HG02970 (cell line): ENCODE measurements around the gene FOXJ1.

ENCODE experiments used
- ATAC-seq: cut with Tn5 transposase; IDR thresholded peaks from one replicate; pipeline ENCODE4 v1.9.1; 2021; ENCODE audit warnings: mild to moderate bottlenecking, moderate library complexity, moderate number of reproducible peaks; ENCODE audit not compliant: unreplicated experiment, low FRiP score

Gene FOXJ1

DNA sequence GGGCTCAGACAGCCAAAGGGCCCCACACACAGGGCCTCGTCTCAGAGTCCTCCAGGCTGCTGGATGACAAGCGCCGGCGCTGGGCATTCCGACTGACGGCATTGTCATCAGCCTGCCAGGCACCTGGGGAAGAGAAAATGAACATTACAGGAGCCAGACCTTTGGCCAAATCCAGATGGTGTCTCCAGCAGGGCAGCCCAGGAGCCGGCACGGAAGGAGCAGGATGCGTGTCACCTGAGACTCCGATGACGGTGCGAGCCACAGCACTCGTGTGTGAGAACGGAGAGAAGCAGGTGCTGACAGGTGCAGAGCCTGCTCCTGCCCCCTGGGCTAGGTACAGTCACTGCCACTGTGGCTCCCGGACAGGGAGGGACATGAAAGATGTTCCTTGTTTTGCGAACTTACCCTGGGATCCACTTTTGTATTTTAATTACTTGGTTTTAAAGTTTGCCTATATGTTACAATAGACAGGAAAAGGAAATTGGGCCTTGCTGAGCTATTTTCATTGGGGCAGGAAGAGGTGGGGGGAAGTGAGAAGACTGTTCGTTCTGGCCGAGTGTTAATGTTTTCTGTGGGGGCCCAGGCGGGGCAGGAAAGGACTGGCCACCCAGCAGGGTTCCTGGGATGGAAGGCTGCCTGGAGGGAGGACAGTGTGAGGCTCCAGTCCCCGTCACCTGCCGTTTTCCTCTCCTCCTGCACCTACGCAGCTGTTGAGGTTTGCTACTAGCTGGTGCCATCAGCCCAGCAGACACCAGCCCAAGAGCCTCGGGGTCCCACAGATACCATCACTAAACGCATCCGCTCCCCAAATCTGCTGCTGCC is 4.4 kb upstream of the FOXJ1 start:
- ATAC-seq: no peak

DNA sequence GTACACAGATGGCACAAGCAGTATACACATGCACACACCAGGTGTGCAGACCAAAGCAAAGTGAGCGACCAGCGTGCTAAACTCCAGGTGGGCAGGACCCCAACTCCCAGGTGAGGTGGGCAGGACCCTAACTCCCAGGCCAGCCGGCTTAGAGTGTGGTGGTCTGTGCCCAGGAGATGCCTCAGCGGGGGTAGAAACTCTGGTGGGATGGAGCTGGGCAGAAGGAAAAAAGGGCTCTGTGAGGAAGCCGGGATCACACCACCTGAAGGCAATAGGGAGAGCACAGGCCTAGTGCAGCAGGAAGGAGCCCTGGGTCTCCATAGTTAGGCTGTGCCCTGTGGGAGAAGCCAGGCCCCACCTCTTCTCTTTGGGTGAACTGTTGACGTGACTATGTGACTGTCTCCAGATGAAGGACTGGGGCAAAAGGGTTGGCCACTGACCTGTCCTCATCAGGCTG is 1.6 kb upstream of the FOXJ1 start:
- ATAC-seq: no peak

DNA sequence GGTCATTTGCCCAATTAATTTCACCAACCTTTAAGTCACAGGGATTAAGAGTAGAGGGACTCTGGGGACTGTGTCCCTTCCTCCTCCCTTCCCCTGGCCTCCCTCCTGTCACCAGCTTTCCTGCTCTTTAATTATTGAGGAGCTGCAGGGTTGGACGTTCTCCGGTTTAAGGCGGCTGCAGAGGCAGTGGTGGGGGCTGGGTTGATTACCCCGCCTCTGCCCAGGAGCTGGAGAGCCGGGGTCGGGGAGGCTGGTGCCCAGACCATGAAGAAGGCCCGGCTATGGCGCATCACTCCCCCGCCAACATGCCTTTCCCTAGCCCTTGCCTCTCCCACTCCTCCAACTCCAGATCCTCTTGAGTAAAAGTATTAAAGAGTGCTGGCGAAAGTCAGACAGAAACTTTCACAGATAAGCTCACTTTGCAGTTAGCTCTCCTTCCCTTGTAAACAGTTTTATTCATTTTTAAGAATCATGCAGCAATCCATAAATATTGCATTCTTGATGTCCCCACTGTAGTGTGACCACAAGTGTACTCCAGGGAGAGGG is 1.1 kb upstream of the FOXJ1 start:
- ATAC-seq: no peak

DNA sequence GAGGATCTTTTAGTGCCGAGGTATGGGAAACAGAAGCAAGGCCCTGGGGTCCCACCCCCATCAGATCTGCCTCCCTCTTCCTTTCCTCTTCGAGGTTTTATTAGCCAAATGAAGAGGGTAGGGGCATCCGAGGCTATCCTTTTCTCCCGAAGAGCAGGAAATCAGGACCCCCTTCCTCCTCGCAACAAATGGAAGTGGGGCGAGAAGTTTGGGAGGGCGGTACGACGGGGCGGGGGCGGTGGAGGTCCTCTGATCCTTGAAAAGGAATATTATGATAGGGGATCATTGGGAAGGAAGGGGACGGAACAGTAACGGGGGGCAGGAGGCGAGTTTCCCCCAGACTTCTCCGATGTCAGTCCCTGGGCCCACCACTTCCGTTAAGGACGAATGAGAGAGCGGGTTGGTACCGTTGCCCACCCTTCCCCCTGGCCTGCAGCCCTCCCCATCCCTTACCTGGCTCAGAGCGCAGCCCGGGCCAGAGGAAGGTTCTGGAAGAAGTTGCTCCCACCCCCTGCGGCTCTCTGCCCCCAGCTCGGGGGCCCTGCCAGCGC is 309 bp downstream of the FOXJ1 start:
- no peak for ATAC-seq

DNA sequence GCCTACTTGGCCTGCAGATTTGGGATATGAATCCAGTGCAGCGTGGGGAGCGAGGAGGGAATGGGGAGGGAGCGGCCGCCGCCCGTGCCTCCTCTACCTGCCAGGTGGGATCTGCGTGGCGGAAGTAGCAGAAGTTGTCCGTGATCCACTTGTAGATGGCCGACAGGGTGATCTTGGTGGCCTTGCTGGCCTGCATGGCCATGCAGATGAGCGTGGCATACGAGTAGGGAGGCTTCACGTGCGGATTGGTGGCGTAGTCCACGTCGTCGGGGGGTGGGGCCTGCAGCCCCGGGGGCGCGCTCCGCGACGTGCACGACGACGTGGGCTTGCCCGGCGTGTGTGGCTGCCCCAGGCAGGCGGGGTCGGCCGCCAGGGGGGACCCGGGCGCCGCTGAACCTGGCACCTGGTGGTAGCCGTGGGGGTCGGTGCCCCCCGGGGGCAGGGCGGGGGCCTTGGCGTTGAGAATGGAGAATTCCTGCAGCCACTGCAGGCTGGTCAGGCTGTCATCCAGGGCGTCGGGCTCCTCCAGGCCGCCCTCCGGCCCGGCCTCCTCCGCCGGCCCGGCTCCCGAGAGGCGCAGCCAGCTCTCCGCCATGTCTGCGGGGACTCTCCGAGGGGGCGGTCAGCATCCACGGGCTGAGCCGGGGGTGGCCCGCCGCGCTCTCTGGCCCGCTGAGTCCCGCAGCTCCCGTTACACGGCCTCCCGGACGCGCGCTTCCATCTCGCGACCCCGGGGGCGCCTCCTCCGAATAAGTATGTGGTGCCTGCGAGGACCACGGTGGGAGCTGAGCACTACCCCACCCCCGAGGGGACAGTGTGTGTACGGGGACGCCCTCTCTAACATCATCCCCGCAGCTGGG is 1.0 kb downstream of the FOXJ1 start:
- ATAC-seq: no peak

DNA sequence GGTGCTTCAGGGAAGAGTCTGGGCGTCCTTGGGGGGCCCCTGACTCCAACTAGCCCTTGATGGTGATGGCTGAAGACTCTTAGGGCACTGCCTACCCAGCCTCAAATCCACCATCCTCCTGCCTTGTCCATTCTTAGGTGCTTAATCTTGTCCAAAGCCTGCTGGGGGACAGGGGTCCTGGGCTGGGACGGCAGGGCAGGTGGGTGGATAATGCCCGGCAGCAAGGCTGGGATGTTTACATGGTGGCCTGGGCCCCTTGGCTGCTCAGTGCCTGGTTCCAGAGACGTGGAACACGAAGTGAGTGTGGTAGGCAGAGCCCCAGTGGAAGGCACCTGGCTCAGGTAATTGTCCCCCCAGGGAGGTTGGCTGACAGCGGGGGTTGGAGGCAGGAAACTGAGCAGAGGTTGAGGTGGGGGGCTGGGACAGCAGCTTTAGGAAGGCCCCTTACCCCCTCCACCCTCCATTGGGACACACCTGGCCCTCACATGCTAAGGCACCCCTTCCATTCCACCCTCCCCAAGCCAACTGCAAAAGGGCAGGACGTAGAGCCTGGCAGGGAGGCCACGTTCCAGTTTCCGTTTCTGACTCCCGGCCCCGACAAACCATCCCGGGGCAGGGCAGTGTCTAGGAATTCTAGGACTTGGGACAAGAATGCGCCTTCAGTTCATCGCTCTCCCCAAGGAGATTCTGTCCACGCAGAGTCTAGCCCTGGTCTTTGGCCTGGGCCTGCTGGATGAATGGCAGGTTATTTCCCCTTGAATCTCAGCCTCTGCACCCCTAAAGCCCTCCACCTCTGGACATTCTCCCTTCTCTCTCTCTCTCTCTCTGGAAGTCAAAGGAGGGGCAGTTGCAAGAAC is 1.9 kb downstream of the FOXJ1 start:
- no peak for ATAC-seq

DNA sequence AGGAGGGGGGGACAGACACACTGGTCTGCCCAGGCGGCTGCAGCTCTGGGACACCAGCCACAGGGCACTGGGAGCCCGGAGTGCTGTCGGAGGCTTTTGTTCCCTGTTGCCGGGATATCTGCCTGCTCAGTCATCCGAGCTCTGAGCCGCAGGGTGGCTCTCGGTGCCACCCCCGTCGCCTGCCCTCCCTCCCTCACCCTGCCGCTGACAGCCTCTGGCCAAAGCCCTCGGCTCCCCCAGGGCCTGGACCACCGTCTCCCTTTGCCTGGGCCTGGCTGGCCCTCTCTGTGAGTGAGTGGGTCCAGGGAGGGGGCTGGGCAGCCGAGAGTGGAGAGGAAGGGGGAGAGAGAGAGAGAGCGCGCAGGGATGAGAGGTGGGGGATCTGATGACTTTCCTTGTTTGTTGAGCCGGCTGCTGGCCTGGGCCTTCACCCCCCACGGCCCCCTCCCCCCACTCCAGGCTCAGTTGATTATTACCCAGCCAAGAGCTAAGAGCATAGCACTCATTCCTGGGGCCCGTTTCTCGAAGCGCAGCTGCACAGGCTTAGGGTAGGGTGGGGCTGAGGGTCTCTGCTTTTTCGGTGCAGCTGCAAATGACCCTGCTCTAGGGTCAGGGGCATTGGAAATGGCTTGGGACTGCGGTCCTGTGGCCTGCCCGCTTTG is 2.7 kb downstream of the FOXJ1 start:
- no peak for ATAC-seq

DNA sequence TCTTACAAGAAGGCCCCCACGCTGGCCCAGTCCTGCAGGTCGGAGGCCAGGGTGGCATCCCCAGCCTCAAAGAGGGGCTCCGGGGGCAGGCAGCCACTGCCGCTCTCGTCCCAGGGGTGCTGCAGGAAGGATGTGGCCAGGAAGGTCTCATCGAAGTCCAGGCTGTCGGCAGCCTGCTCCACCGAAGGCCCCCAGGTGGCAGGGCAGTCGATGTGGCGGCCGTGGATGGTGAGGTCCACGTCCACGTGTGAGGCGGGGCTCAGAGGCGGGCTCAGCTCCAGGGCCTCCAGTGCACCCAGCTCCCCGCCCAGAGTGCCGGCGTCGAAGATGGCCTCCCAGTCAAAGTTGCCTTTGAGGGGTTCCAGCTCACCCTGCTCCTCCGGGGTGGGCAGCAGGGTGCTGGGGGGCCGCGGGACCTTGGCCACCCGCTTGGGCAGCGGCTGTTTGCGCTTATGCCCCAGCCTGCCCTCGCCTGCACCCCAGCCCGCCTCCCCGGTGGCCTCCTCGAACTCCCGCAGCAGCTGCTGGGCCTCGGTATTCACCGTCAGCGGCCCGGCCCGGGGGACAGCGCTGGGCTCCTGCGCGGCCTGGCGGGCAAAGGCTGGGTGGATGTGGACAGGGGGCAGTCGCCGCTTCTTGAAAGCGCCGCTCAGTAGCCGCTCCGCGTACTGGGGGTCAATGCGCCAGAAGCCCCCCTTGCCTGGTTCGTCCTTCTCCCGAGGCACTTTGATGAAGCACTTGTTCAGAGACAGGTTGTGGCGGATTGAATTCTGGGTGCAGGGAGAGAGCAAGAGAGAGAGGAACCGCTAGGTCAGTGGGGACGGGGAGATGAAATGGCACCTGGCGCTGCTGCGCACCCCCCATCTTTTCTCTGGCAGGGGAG is 3.5 kb downstream of the FOXJ1 start:
- no peak for ATAC-seq

DNA sequence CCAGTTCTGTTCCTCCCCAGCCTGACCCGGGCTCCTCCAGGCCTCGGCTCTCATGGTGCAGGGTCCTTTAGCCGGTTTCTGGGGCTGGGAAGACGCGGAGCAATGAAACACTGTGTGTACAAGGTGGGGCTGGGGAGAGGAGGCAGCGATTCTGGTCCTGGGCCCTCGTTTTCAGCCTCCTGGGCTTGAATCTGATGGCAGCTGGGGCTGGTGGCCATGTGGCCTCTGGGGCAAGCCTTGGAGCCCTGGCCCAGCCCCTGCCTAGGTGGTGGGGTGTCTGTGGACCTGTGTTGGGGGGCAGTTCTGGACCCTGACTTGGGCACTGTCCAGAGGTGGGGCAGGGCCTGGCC is 4.1 kb downstream of the FOXJ1 start:
- ATAC-seq: no peak

DNA sequence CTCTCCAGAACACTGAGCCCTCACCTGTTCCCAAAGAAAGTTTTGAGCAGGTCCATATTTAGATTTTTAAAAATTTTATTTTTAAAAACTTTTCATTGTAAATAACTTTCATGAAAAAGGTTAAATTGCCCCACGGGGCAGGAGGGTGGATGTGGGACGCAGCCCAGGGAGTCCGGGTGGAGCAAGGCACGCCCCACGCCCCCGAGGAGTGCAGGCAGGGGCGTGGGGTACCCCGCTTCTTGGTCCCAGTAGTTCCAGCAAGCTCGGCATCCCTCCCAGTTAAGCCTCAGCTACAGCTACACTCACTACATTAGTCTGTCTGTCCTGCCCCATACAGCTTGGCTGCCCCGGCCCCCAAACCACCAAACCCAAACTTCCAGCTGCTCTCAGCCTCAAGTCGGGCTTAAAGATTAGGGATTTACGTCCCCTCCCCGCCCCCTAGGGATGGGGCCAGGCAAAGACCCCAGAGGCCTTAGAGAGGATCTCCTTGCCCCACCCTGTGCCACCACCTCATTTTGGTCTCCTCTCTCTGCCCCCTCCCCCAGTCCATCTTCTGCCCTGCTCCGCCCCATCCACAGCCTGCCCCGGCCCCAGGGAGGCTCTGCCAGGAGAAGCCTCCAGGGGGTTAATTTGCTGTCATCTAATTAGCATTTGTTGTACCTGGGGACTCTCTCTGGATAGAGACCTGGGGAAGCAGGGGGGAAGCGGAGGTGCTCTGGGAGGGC is 4.6 kb downstream of the FOXJ1 start:
- ATAC-seq: no peak

DNA sequence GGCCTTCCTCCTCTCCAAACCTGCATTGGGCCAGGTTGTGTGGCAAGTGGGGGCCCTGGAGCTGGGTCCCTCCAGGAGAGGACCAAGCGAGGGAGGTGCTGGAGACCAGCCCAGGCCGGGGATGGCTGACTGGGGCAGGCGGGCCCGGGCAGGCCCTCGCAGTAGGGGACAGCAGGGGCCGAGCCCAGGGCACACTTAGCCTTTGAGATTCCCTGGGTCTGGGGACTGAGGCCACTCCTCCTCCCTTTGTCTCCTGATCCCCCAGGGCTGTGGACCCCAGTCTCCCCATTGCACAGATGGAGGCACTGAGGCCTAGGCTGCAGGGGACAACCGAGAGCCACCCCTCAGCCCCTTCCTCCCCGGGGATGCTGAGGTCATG is 5.2 kb downstream of the FOXJ1 start:
- no peak for ATAC-seq

DNA sequence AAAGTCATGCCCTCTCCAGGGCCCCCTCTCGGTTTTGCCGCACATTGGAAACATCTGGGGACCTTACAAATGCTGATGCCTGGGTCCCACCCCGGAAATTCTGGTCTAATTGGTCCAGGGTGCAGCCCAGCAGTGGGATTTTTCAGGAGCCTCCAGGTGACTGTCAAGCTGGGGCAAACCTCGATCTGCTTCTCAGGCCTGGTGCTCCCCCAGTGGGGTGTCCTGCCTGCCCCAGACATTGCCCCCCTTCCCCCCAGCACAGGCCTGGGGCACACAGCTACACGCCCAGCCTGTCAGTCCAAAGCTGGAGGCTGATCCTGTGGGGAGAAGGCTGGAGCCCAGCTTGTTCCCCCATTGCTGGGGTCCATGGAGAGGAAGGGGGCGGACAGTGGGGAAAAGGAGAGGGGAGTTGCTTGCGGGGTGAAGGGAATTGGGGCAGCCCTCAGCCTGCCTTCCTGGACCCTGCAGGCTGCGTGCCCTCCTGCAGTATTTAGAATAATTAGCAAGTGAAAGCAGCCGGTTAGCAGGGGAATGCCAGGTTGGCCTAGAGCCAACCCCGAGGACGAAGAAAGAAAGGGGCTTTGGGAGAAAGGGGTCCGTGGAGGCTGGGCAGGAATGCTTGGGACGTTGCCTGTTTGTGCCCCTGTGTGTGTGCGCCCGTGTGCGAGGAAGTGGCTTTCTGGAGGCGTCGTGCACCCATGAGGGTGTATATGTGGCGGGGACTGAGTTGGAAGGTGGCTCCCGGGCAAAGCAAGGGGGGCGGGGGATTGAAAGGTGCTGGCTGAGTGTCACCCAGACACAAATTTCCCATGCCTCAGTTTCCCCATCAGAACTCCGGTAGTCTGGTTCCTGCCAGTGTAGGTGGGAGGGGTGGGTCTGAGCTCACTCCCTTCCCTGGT is 5.9 kb downstream of the FOXJ1 start:
- no peak for ATAC-seq

DNA sequence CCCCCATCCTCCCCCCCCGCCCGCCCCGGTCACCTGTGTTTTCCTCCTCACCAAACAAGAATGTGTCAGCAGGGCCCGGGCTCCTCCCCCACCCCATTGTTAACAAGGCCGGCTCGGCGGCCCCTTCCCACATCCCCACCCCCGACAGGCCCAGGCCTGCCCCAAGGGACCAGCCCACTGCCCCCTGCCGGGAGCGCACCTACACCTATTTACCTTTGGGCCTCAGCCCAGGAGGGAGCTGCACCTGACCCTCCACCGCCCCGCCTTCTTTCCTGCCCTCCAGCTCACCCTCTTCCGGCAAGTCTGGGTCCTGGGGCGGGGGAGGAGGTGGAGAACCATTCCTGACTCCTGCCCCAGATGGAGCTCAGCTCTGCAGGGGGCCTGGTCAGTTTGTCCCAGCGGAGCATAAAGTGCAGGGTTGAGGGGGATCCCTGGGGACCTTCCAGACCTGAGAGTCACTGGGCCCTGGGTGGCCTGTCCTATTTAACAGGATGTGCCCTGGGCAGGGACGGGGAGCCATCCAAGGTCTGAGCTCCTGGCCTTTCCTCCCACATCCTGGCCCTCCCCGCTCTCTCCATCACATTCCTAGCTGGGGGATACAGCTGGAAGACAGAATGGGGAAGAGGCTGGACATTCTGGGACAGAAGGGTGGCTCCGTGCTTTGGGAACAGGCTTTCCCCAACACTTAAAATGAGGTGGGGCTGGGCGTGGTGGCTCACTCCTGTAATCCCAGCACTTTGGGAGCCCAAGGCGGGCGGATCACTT is 8.3 kb downstream of the FOXJ1 start:
- no peak for ATAC-seq

DNA sequence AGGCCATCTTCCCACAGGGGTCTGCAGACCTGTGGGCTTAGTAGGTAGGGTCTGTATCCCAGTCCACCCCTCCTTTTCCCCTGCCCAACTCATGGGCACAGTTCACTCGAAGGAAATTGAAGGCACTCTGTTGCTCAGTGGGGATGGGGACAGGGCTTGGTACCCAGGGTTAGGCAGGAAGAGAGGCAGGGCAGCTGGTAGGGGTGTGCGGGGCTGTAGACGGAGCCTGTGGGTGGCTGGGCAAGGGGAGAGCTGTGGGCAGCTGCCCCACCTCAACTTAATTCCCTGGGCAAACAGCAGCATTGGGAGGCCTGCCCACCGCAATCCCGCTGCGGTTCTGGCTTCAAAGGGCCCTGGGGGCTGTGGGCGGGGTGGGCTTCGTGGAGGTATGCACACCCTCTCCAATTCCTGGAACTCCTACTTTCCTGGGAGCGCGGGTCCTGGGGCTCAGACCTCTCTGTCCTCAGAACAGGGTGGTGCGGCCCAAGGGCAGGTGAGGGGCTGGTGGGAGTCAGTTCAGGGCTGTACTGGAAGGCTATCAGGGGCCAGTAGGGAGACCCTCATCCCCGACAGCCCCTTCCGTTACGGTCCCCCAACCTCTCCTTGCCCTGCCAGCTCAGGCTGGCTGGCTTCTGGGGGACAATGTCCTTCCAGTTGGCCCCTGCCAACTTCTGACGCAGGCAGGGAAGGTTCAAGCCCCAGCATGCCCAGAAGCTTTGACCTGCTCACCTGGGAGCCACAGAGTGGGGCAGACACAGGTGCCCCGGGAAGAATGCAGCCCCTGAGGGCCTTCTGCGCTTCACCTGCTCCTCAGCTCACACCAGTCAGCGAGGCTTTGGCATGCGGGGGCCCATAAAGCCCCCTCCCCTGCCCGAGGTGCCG is 9.1 kb downstream of the FOXJ1 start:
- no peak for ATAC-seq

DNA sequence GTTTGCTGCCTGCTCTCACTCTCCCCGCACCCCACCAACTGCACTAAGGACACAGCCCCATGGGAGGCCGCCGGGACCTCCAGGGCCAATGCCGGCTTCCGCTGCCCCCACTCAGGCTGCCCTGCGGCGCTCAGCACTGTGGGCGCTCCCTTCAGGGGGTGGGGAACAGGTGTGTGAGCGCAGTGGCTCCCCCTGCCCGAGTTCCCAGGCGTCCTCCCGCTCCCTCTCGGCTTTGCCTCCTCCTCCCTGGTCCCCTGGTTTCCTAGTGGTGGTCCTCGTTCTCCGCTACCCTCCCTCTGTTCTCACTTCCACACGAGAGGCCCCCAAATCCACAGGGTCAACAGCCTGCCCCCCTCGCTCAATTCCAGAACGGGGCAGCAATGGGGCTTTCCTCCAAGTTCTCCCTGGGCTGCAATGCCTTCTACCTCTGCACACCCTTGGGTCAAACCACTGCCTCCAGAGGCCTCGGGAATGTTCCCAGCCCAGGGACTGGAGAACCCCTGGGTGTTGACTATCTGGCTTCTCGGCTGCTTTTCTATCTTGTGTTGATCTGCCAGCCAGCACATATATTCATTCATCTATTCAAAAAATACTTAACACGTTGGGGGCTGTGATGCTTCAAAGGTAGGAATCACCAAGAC is 9.9 kb downstream of the FOXJ1 start:
- no peak for ATAC-seq
